Right renal pelvis (tissue), 4 donors: ENCODE results near the gene CCDC121. TPM values are rescaled to one million over a fixed set of nuclear protein-coding genes. Genes with fewer than 3 reads are reported as not detected.
"Not testable (repeated sequence)": the region's sequence is repeated elsewhere in the genome, so short reads cannot be mapped to it uniquely, and the experiment has no call there.

Experiments
- DNase-seq, 4 donors: peaks; one replicate each; pipeline ENCODE4 v3.0.0-alpha.2; 2013; ENCODE audit warnings: low read depth in 4 of 4, low spot score in 3 of 4, missing footprints in 1 of 4
- polyA plus RNA-seq, 4 donors: library from polyadenylated mRNA; unstranded; fragments of 120-200 nt; gene quantifications; one replicate each; pipeline ENCODE4 v1.2.1, GENCODE V29; 2013; ENCODE audit not compliant: insufficient read length in 4 of 4

The CCDC121 gene
- polyA plus RNA-seq, 4 donors: 11.2 to 14.5 (median 13.6) TPM

DNA sequence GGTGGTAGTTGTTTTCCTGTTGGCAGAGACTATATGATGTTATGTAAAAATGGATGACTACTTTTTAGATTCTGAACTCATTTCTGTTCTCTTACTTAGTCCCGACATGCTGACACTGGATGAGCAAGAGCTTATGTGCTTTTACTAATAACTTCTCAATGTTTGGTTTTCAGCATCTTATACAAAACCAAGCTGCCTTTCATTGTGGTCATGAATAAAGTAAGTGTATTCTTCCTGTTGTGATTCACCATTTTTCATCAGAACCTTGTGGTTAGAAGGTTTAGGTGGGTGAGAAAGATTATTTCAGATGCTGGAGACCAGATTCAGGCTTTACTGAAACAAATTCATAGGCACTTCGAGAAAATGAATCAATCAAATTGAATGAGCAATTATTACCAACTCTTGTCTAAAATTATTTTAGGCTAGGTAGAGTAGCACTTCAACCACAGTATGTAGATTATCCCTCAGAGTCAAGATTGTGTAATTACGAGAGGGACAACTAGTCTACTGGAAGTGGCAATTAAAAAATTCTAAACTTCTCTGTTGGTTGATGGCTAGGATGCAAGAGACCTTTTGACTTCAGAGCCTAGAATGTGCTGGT, 9.3 kb upstream of the CCDC121 start:
- DNase-seq: no peak

DNA sequence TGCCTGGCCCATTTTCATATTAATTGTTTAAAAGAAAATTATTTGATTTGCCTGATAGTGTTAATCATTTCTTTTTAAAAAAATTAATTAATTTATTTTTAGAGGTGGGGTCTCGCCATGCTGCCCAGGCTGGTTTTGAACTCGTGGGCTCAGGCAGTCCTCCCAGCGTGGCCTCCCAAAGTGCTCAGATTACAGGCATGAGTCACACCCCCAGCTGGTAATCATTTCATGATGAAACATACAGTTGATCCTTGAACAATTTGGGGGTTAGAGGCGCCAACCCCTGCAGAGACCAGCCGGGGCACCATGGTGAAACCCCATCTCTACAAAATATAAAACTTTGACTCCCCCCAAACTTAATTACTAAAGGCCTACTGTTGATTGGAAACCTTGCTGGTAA, 8.0 kb upstream of the CCDC121 start:
- DNase-seq: no peak

DNA sequence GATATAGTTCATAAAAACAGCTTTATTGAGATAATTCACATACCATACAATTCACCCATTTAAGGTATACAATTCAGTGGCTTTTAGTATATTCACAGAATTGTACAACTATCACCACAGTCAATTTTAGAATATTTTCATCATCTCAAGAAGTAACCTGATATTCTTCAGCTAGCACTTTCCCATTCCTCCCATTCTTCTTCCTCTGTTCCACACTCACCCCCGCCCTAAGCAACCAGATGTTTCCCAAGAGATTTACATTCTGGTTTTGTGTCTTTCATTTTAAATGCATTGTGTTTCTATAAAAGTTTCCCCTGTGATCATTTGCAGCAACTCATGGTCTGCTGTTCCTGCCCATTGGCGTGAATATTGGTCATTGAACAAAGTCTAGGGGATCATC, 5.5 kb upstream of the CCDC121 start:
- no peak for DNase-seq

DNA sequence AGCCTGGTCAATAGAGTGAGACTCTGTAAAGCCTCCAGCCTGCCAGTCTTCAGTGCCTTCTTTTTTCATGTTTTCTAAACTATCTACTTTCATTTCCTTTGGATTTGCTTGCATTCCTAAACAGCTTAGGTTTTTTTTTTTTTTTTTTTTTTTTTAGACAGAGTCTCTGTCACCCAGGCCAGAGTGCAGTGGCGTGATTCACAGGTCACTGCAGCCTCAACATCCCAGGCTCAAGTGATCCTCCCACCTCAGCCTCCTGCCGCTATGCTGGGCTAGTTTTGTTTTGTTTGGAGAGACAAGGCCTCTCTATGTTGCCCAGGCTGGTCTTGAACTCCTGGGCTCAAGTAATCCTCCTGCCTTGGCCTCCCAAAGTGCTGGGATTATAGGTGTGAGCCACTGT, 1.4 kb upstream of the CCDC121 start:
- not testable (repeated sequence) for DNase-seq

DNA sequence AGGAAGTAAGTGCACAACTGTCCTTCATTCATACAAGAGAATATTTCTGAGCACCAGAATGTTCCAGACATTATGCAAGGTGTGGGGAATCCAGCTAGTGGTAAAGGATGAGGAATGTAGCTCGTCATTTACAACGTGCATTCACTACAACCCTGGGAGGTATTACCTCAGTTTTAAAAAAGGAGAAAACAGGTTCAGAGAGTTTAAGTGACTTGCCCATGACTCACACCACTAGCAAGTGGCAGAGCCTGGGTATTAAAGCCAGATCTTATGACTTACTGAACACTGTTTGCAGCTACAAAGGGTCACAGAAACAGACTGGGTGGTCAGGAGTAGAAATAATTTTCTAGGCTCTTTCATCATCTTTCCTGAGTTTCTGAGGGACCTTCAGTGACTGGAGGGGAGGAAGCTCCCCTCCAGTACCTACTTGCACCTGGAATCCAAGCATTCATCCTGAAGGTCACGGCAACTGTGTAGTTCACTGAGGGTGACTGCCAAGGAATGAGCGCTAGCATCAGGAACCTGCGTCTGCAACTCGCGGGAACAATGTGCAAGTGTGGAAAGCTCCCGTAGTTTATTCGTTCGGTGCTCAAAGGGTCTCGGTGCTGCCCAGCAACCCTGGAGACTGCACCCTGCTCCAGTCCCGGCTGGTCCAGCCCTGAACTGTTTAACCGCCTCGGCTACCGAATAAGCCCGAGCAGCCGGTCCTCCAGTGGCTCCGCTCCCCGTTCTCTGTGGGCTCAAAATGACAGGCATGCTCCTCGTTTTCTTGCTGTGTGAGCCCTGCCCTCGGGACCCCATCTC, 647 bp downstream of the CCDC121 start:
- DNase-seq: peak in 1 of 4 donors; percentile 5

DNA sequence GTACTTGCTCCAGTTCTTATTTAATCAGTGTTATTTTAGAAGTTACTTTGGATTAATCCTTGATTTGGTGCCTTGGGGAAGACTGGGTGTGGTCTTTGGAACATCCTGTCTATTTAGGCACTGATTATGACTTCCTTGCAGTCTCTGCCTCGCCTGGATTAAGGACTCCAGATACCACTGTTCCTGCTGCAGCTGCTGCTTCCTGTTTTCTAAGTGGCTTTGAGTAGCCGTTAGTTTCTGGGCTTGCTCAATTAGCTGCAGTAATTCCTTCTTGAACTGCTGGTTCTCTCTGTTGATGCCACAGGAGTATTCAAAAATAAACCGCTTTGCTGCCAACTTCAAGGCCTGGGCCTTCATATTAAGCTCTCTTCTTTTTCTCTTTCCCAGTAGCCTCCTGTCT, 1.9 kb downstream of the CCDC121 start:
- DNase-seq: not testable (repeated sequence)

DNA sequence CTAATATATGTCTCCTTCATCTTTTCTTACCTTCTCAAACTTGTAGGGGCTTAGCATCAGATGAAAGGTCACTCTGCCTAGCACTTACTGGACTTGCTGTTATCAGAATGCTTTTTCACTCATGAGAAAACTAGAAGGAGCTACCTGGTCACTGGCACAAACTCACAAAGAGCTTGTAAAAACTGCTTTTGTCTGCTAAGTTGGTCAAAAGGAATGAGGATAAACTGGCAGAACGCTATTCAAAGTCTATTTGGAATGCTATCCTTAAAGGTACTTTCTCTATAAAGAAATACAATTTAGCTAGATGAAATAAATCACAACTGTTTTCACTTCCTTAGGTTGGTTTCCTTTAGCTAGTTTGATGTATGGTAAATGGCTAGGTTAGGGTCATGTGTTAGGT, 2.5 kb downstream of the CCDC121 start:
- not testable (repeated sequence) for DNase-seq

DNA sequence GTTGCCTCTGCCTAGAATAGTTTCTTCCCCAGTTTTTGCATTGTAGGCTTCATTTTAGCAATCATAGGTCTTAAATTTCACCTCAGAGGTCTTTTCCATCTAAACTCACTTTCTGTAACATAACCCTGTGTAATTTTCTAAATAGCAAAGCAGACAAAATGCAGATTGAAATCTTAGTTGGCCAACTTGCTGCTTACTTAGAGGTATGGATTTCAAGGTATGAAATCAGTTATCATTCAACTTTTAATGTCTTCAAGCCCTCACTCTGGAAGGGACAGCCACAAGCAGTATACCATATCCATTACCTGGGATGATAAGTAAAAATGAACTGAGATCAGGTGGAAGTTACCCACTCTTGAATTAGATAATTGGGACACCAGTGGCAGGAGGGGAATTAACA, 3.9 kb downstream of the CCDC121 start:
- DNase-seq: no peak

DNA sequence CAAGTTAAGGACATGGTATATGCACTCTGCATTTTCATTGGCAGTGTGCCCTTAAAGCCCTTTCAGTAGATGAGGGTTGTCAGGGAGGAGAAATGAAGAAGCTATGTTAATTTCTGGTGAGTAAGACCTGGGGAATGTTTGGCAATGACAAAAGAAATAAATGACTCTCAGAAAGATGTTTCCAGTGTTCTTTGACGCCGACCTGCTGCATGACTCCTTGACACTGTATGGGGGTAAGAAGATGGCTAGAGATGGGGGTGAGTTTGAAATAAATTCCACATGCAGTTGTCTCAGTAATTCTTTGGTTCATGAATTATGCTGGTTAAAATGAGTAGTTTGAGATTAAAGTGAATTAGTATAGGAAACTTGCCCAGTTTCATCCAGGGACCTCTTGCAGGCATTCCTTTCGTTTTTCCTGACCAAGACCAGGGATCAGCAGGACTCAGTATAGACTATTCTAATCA, 5.9 kb downstream of the CCDC121 start:
- DNase-seq: no peak

DNA sequence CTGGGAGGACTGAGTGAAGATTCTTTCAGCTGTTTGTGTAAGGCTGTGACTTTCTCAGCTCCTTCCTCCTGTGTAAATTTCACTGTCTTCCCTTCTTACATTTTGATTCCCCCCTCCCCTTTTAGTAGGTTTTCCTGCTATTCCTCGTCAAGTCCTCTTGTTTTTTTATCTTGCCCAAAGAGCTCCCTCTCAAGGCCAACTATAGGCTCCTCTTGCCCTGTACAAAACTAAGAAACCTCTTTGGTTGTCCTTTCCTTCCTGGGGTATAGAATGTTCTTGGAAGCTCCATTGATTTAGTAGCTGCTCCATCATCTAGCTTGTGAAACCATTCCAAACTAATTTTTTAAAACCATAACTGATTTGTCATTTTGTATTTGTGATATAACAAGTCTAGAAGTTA, 7.3 kb downstream of the CCDC121 start:
- DNase-seq: no peak

DNA sequence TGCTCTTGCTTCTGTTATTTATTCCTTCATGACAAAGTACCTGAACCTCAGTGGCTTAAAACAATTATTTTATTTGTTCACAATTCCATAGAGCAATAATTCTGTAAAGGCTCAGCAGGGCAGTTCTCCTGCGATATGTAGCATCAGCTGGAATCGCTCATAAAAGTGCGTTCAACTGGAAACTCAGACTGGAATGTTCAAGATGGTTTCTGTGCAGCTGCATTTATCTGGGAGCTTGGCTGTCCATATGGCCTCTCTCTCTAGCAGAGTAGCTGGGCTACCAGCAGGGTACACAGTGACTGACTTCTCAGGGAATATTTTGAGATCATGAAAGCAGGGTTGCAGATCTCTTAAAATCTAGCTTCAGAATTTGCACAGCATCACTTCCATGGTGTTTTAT, 13.5 kb downstream of the CCDC121 start:
- DNase-seq: no peak

DNA sequence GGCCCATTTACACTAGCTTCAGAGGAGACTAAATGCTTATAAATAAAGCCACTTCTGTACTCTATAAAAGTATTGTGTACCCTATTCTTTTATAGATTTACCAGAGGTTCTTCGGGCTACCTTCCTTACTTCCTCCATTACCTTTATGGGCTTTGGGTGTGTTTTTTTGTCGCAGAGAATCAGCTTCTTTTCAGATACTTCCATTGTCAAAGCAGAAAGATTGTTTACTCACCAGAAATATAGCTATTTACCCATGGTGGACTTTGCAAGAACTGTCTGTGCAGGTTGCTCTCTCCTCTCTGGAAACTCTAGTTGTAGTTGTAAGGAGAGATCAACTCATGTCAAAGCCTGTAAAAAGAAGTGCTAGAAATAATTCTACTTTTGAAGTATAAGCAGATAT, 14.8 kb downstream of the CCDC121 start:
- DNase-seq: no peak

DNA sequence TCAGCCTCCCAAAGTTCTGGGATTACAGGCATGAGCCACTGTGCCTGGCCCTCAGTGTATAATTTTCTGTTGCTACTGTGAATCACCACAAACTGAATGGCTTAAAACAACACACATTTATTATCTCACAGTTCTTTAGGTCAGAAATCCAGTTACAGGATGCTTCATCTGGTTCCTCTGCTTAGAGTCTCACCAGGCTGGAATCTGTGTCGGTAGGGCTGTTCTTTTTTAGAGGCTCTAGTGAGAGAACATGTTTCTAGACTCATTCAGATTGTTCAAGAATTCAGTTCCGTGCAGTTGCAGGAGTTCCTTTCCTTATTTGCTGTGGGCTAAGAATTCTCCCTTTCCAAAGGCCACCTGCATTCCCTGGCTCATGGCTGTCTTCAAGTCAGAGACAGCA, 22.2 kb downstream of the CCDC121 start:
- DNase-seq: no peak

DNA sequence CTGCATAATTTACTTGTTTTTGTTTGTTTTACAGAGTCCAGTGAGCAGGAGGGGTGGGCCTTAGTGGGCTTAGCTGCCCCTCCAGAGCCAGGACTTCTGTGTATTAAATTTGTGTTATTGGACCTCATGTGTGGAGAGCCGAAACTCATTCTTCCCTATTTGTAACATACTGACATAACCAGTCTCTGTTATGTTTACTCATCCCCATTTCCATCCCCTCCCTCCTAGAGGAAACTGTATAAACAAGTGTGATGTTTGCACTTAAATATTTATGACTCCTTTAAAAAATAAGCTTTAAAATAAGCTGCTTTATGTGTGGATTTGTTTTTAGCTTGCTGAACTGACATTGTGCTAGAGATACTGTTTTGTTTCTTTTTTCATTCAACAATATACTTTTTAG, 32.2 kb downstream of the CCDC121 start:
- DNase-seq: no peak

DNA sequence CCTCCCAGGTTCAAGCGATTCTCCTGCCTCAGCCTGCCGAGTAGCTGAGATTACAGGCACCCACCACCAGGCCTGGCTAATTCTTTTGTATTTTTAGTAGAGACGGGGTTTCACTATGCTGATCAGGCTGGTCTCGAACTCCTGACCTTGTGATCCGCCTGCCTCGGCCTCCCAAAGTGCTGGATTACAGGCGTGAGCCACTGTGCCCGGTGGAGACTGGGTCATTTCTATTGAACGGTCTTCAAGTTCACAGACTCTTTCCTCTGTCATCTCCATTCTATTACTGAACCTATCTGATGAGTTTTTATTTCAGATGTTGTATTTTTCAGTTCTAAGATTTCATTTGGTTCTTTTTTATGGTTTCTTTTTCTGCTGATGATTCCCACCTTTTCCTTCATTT, 33.4 kb downstream of the CCDC121 start:
- DNase-seq: not testable (repeated sequence)

DNA sequence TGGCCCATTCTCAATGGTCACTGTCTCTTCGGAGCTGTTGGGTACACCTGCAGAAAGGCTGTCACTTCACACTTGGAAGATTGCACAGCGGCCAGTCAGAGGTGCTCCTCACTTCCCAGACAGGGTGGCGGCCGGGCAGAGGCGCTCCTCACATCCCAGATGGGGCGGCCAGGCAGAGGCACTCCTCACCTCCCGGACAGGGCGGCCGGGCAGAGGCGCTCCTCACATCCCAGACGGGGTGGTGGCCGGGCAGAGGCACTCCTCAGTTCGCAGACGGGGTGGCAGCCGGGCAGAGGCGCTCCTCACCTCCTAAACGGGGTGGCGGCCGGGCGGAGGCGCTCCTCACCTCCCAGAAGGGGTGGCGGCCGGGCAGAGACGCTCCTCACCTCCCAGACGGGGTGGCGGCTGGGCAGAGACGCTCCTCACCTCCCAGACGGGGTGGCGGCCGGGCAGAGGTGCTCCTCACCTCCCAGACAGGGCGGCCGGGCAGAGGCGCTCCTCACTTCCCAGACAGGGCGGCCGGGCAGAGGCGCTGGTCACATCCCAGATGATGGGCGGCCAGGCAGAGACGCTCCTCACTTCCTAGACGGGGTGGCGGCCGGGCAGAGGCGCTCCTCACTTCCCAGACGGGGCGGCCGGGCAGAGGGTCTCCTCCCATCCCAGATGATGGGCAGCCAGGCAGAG, 34.6 kb downstream of the CCDC121 start:
- DNase-seq: not testable (repeated sequence)

DNA sequence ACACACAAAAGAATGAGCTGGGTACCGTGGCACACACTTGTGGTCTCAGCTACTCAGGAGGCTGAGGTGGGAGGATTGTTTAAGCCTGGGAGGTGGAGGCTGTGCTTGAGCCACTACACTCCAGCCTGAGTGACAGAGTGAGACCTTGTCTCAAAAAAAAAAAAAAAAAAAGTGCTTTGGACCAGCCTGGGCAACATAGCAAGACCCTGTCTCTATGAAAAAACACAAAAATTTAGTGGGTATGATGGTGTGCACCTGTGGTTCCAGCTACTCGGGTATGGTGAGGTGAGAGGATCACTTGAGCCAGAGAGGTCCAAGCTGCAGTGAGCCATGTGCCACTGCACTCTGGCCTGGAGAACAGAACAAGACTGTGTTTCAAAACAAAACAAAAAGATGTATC, 35.6 kb downstream of the CCDC121 start:
- DNase-seq: no peak

DNA sequence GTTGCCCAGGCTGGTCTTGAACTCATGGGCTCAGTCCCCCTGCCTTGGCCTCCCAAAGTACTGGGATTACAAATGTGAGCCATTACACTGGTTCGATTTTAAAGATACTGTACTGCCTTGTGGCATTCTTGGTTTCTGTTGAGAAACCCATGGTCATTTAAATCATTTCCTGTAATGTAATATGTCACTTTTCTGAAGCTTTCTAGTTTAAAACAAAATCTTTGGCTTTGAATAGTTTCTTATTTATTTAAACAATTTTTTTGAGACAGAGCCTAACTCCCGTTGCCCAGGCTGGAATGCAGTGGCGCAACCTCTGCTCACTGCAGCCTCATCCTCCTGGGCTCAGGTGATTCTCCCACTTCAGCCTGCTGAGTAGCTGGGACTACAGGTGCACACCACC, 37.1 kb downstream of the CCDC121 start:
- DNase-seq: no peak

DNA sequence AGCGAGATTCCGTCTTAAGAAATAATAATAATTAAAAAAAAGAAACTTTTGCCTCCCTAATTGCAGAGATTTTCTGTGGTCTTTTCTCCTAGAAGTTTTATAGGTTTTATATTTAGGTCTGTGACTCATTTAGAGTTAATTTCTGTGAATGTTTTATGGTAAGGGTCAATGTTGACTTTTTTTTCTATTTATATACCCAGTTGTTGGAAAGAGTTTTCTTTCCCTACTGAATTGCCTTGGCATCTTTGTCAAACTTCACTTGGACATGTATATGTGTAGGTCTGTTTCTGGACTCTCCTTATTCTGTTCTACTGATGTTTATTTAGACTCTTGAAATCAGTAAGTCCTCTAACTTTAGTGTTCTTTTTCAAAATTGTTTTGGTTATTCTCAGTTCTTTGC, 40.5 kb downstream of the CCDC121 start:
- DNase-seq: no peak

DNA sequence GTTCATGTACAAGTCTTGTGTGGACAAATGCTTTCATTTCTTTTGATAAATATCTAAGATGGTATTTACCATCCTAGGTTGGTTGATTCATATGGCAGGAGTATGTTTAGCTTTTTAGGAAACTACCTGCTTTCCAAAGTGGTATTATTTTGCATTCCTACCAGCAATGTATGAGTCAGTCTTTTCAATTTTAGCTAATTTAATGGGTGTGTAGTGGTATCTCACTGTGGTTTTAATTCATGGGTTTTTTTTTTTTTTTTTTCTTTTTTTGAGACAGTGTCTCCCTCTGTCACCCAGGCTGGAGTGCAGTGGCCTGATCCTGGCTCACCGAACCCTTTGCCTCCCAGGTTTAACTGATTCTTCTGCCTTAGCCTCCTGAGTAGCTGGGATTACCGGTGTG, 41.8 kb downstream of the CCDC121 start:
- no peak for DNase-seq

DNA sequence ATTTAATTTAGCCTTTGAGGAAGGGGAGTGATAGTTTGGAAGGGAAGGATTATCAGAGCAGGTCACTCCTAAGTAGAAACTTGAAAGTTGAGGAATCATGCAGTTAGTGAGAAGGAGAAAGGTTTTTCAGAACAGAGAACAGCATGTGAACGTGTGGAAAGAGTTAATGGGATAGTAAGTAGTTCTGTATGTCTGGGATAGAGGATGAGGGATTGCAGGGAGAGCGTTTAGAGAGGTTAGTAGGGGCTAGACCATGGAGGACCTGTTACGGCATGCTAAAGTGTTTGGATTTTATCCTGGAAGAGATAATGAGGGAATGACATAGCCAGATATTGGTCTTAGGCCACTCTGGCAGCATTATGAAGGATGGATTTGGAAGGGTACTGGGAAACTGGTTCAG, 44.2 kb downstream of the CCDC121 start:
- DNase-seq: no peak
